Dendritic cell treated with granulocyte-macrophage colony-stimulating factor and Interleukin-4, amounts not matched to agents 40 ng/mL and 50 ng/mL, for 4 days (primary cell): ENCODE data around the gene CAVIN1.
"Not testable (repeated sequence)": the region's sequence is repeated elsewhere in the genome, so short reads cannot be mapped to it uniquely, and the experiment has no call there.

Source experiments
- H3K27ac Mint-ChIP-seq: one replicate; pipeline ENCODE4 v1.8.0; 2022; ENCODE audit warnings: mild to moderate bottlenecking, mixed read lengths
- H3K27me3 Mint-ChIP-seq: one replicate; pipeline ENCODE4 v1.8.0; 2022; ENCODE audit warnings: mild to moderate bottlenecking, mixed read lengths
- H3K36me3 Mint-ChIP-seq: one replicate; pipeline ENCODE4 v1.8.0; 2022; ENCODE audit warnings: low read depth, mixed read lengths
- H3K4me1 Mint-ChIP-seq: one replicate; pipeline ENCODE4 v1.8.0; 2022; ENCODE audit warnings: low read depth, mixed read lengths
- H3K4me3 Mint-ChIP-seq: one replicate; pipeline ENCODE4 v1.8.0; 2022; ENCODE audit warnings: mild to moderate bottlenecking, moderate library complexity, mixed read lengths
- H3K9me3 Mint-ChIP-seq: one replicate; pipeline ENCODE4 v1.8.0; 2022; ENCODE audit warnings: mixed read lengths
- intact Hi-C: fragments of 100-400 bp; cut with micrococcal nuclease; formaldehyde crosslinking; loops from one replicate; pipeline ENCODE4 v1.15.0; 2022

CAVIN1 gene

GRCh38 chr17:42449838-42450237 is 26.8 kb upstream of the CAVIN1 start:
- H3K27ac Mint-ChIP-seq, H3K9me3 Mint-ChIP-seq, intact Hi-C loops, H3K27me3 Mint-ChIP-seq, H3K4me3 Mint-ChIP-seq, H3K36me3 Mint-ChIP-seq: not testable (repeated sequence)
- peaks cover 37% of the 10 kb centered on the region for H3K4me1 Mint-ChIP-seq

- H3K9me3 Mint-ChIP-seq, intact Hi-C loops, H3K4me3 Mint-ChIP-seq, H3K27ac Mint-ChIP-seq, H3K27me3 Mint-ChIP-seq, H3K36me3 Mint-ChIP-seq: not testable (repeated sequence)
- peaks cover 31% of the 10 kb centered on the region for H3K4me1 Mint-ChIP-seq
Observed at GRCh38 chr17:42449176-42449575, 26.1 kb upstream of the CAVIN1 start.

- no peak overlapping the region for H3K27ac Mint-ChIP-seq
- peaks cover 2% of the 10 kb centered on the region for H3K27me3 Mint-ChIP-seq
- H3K4me1 Mint-ChIP-seq: peaks cover 30% of the 10 kb centered on the region
- no peak overlapping the region for H3K4me3 Mint-ChIP-seq
- intact Hi-C loops: no loop called here
- no peaks in the 10 kb centered on the region for H3K9me3 Mint-ChIP-seq
- no peaks in the 10 kb centered on the region for H3K36me3 Mint-ChIP-seq
Observed at GRCh38 chr17:42442196-42442565, 19.1 kb upstream of the CAVIN1 start.

GRCh38 chr17:42441371-42442195 is 18.5 kb upstream of the CAVIN1 start:
- Mint-ChIP-seq H3K4me1 (peaks cover 28% of the 10 kb centered on the region), H3K9me3 (no peaks in the 10 kb centered on the region), H3K27ac (no peak overlapping the region), H3K36me3 (no peaks in the 10 kb centered on the region), H3K27me3 (peaks cover 2% of the 10 kb centered on the region), H3K4me3 (no peak overlapping the region)
- intact Hi-C loops: loop anchor here (2.0 kb wide), 1 partner anchor 17 kb away; the partner anchor contains the start of gene ATP6V0A1

- Mint-ChIP-seq H3K4me1 (peaks cover 34% of the 10 kb centered on the region), H3K9me3 (no peaks in the 10 kb centered on the region), H3K27ac (no peak overlapping the region), H3K36me3 (no peaks in the 10 kb centered on the region), H3K4me3 (no peak overlapping the region), H3K27me3 (peaks cover 1% of the 10 kb centered on the region)
- intact Hi-C loops: loop anchor here (1.0 kb wide), 1 partner anchor 37 kb away; no protein-coding TSS in a partner anchor
Observed at GRCh38 chr17:42438600-42439567, 15.8 kb upstream of the CAVIN1 start.

- intact Hi-C loops: no loop called here
- Mint-ChIP-seq H3K4me3 (no peak overlapping the region), H3K27me3 (peaks cover 3% of the 10 kb centered on the region), H3K9me3 (no peaks in the 10 kb centered on the region), H3K27ac (peak overlapping the region; percentile 54), H3K36me3 (no peaks in the 10 kb centered on the region), H3K4me1 (peaks cover 19% of the 10 kb centered on the region)
Observed at GRCh38 chr17:42436391-42436790, 13.3 kb upstream of the CAVIN1 start.

- H3K27ac Mint-ChIP-seq: no peak overlapping the region
- peaks cover 9% of the 10 kb centered on the region for H3K4me1 Mint-ChIP-seq
- no peak overlapping the region for H3K4me3 Mint-ChIP-seq
- H3K36me3 Mint-ChIP-seq: no peaks in the 10 kb centered on the region
- H3K9me3 Mint-ChIP-seq: no peaks in the 10 kb centered on the region
- H3K27me3 Mint-ChIP-seq: peaks cover 19% of the 10 kb centered on the region
- intact Hi-C loops: no loop called here
Observed at GRCh38 chr17:42431758-42432161, 8.7 kb upstream of the CAVIN1 start.

GRCh38 chr17:42429726-42430447 is 6.8 kb upstream of the CAVIN1 start:
- intact Hi-C loops: loop anchor here (5.0 kb wide), 1 partner anchor 32 kb away; no protein-coding TSS in a partner anchor

GRCh38 chr17:42428141-42428944 is 5.3 kb upstream of the CAVIN1 start:
- H3K27ac Mint-ChIP-seq: no peak overlapping the region
- H3K36me3 Mint-ChIP-seq: no peaks in the 10 kb centered on the region
- peaks cover 44% of the 10 kb centered on the region for H3K27me3 Mint-ChIP-seq
- H3K9me3 Mint-ChIP-seq: no peaks in the 10 kb centered on the region
- intact Hi-C loops: loop anchor here (1.0 to 5.0 kb wide), 2 partner anchors 34 to 99 kb away; no protein-coding TSS in a partner anchor
- no peak overlapping the region for H3K4me3 Mint-ChIP-seq
- no peaks in the 10 kb centered on the region for H3K4me1 Mint-ChIP-seq

More at GRCh38 chr17:42429726-42430447, 6.8 kb upstream of the CAVIN1 start:
- no peak overlapping the region for H3K27ac Mint-ChIP-seq
- no peaks in the 10 kb centered on the region for H3K4me1 Mint-ChIP-seq
- H3K9me3 Mint-ChIP-seq: no peaks in the 10 kb centered on the region
- H3K36me3 Mint-ChIP-seq: no peaks in the 10 kb centered on the region
- peaks cover 33% of the 10 kb centered on the region for H3K27me3 Mint-ChIP-seq
- no peak overlapping the region for H3K4me3 Mint-ChIP-seq

GRCh38 chr17:42424991-42425610 is 2.0 kb upstream of the CAVIN1 start:
- intact Hi-C loops: loop anchor here (5.0 kb wide), 1 partner anchor 37 kb away; no protein-coding TSS in a partner anchor
- H3K9me3 Mint-ChIP-seq: no peaks in the 10 kb centered on the region
- peaks cover 72% of the 10 kb centered on the region for H3K27me3 Mint-ChIP-seq
- no peak overlapping the region for H3K27ac Mint-ChIP-seq
- H3K36me3 Mint-ChIP-seq: no peaks in the 10 kb centered on the region
- peaks cover 31% of the 10 kb centered on the region for H3K4me1 Mint-ChIP-seq
- H3K4me3 Mint-ChIP-seq: no peak overlapping the region

- intact Hi-C loops: no loop called here
- Mint-ChIP-seq H3K9me3 (no peaks in the 10 kb centered on the region), H3K4me3 (no peak overlapping the region), H3K27ac (no peak overlapping the region), H3K36me3 (no peaks in the 10 kb centered on the region), H3K4me1 (peaks cover 39% of the 10 kb centered on the region), H3K27me3 (peaks cover 78% of the 10 kb centered on the region)
Observed at GRCh38 chr17:42423766-42424165, 710 bp upstream of the CAVIN1 start.

GRCh38 chr17:42422412-42422957 is 571 bp downstream of the CAVIN1 start:
- Mint-ChIP-seq H3K27ac (peak overlapping the region; percentile 45), H3K36me3 (no peaks in the 10 kb centered on the region), H3K9me3 (no peaks in the 10 kb centered on the region), H3K27me3 (peaks cover 72% of the 10 kb centered on the region), H3K4me3 (peak overlapping the region; percentile 69), H3K4me1 (peaks cover 39% of the 10 kb centered on the region)
- intact Hi-C loops: no loop called here
